T-helper 17 cell (primary cell): ENCODE results near the gene CYP8B1. TPM values are rescaled to one million over a fixed set of nuclear protein-coding genes. Genes with fewer than 3 reads are reported as not detected.
A peak's percentile ranks its signal among the peaks of the same experiment; 100 is the strongest.

Experiments
- ATAC-seq: fragments of 150-1000 bp; cut with Tn5 transposase; 2 replicates; pipeline ENCODE4 v1.10.0; 2021; ENCODE audit warnings: mild to moderate bottlenecking, moderate library complexity
- DNase-seq, 3 donors: peaks; one replicate each; pipeline versions ENCODE4 v3.0.0 to v3.0.0-alpha.2; 2020 to 2021
- H3K9me3 ChIP-seq: one replicate; pipeline ENCODE4 v1.7.0; 2013; ENCODE audit warnings: low read length, mild to moderate bottlenecking; ENCODE audit not compliant: control insufficient read depth, poor library complexity, severe bottlenecking
- H3K27ac Mint-ChIP-seq: one replicate; pipeline ENCODE4 v1.8.0; 2022; ENCODE audit warnings: mild to moderate bottlenecking, moderate library complexity, mixed read lengths
- H3K27me3 Mint-ChIP-seq: one replicate; pipeline ENCODE4 v1.8.0; 2022; ENCODE audit warnings: mixed read lengths
- H3K36me3 Mint-ChIP-seq: one replicate; pipeline ENCODE4 v1.8.0; 2022; ENCODE audit warnings: low read depth, mixed read lengths
- H3K4me1 Mint-ChIP-seq: one replicate; pipeline ENCODE4 v1.8.0; 2022; ENCODE audit warnings: mild to moderate bottlenecking, mixed read lengths
- H3K4me3 Mint-ChIP-seq: one replicate; pipeline ENCODE4 v1.8.0; 2022; ENCODE audit warnings: mild to moderate bottlenecking, moderate library complexity, mixed read lengths
- total RNA-seq, 4 donors: library from RNA in 2 of 4; stranded (reverse) in 2 of 4; gene quantifications; one replicate each; pipeline ENCODE4 v1.2.3 and lab custom pipeline; 2022 to 2026

Gene CYP8B1
- total RNA-seq, 2 donors from 2014 or later: not detected

DNA sequence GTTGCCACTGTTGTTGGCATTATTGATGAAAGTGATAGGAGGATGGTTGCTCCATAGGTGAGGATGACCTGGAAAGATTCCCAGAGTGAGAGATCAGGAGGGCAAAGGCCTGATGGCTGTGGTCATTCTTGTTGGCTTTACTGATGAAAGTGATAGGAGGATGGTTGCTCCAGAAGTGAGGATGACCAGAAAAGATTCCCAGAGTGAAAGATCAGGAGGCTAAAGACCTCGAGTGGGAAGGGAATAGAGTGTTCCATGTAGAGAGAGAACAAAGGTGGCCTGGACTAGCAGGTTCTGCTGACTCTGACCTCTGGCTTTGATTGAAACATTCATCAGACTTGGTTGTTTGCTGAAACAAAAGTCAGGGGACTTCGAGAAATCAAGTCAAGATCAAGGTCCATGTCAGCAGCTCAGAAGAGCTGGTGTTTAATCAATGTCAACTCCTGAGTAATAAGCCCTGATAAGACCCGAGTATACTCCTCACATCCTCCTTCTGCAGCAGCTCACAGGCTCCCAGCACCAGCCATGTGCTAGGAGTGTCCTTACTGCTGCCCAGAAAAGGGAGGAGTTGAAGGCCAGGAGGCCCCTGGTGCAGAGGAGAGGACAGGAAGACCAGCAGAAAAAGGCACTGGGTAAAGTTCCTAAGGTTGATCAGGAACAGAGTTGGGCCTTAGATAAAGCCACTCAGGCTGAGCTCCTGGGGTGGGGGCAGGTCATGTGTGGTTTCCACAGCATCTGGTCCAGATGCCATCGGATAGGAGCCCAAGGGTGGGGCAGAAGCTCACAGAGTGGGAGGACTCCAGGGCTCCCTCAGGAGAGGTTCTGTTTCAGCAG lies 19.9 kb downstream of the CYP8B1 start:
- DNase-seq (no peak), ATAC-seq (no peak)
- H3K9me3 ChIP-seq: no peaks in the 10 kb centered on the region
- Mint-ChIP-seq H3K4me3 (no peak overlapping the region), H3K27ac (no peak overlapping the region), H3K4me1 (peaks cover 5% of the 10 kb centered on the region), H3K27me3 (peaks cover 51% of the 10 kb centered on the region), H3K36me3 (peaks cover 4% of the 10 kb centered on the region)

DNA sequence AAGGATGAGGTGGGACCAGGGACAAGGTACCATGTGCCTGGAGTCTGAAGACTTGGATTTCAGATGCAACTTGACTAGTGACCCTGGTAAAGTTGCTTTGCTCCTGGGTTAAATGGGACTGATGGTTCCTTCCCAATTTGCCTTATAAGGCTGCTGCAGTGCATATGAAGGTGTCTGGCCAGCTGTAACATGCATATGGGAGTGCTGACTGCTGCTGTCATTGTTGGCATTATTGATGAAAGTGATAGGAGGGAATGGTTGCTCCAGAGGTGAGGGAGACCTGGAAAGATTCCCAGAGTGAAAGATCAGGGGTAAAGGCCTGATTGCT lies 20.5 kb downstream of the CYP8B1 start:
- peaks cover 4% of the 10 kb centered on the region for H3K36me3 Mint-ChIP-seq
- ATAC-seq (no peak), DNase-seq (no peak)
- H3K9me3 ChIP-seq: no peaks in the 10 kb centered on the region
- H3K27ac Mint-ChIP-seq: no peak overlapping the region
- H3K4me1 Mint-ChIP-seq: peaks cover 8% of the 10 kb centered on the region
- peaks cover 57% of the 10 kb centered on the region for H3K27me3 Mint-ChIP-seq
- H3K4me3 Mint-ChIP-seq: no peak overlapping the region

GRCh38 chr3:42853739-42854302 lies 21.9 kb downstream of the CYP8B1 start:
- no peak overlapping the region for H3K27ac Mint-ChIP-seq
- H3K4me1 Mint-ChIP-seq: peaks cover 8% of the 10 kb centered on the region
- H3K36me3 Mint-ChIP-seq: peaks cover 4% of the 10 kb centered on the region
- DNase-seq (no peak), ATAC-seq (no peak)
- peaks cover 54% of the 10 kb centered on the region for H3K27me3 Mint-ChIP-seq
- no peaks in the 10 kb centered on the region for H3K9me3 ChIP-seq
- no peak overlapping the region for H3K4me3 Mint-ChIP-seq

DNA sequence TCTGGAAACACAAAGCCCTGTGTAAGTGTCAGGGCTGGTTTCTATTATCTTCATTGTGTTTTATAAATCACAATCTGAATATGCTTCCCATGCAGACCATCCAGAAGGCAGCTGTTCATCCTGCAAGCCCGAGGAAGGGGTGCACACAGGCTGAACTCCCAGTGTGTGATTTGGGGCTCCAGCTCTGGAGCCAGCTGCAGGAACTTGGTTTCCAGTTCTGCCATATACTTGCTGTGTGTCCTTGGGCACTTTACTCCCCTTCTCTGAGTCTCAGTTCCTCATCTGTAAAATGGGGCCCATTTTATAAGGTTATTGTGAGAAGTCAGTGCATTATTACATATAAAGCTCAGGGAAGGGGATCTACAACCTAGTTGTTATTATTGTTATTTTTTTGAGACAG lies 22.6 kb downstream of the CYP8B1 start:
- peaks cover 4% of the 10 kb centered on the region for H3K36me3 Mint-ChIP-seq
- H3K4me3 Mint-ChIP-seq: no peak overlapping the region
- peaks cover 8% of the 10 kb centered on the region for H3K4me1 Mint-ChIP-seq
- ATAC-seq (no peak), DNase-seq (no peak)
- H3K9me3 ChIP-seq: no peaks in the 10 kb centered on the region
- H3K27me3 Mint-ChIP-seq: peaks cover 46% of the 10 kb centered on the region
- no peak overlapping the region for H3K27ac Mint-ChIP-seq

DNA sequence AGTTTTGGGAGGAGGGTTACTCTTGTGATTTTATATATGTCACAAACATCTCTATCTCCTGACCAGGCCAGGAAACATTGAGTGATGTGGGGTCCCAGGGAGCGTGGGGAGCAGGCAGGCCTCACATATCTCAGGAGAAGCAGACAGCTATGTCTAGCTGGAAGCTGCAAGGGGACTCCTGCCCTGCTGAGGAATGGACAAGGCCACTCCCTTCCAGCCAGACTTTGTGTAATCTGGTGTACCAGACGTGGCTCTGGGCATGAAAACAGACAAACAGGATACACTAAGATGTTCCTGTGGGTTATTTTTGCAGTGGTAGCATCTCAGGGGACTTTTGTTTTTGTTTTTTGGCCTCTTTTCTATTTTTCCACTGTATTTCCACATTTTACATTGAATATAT lies 23.2 kb downstream of the CYP8B1 start:
- DNase-seq (no peak), ATAC-seq (no peak)
- peaks cover 46% of the 10 kb centered on the region for H3K27me3 Mint-ChIP-seq
- peaks cover 4% of the 10 kb centered on the region for H3K36me3 Mint-ChIP-seq
- no peaks in the 10 kb centered on the region for H3K9me3 ChIP-seq
- H3K4me3 Mint-ChIP-seq: no peak overlapping the region
- peaks cover 9% of the 10 kb centered on the region for H3K4me1 Mint-ChIP-seq
- no peak overlapping the region for H3K27ac Mint-ChIP-seq

- H3K9me3 ChIP-seq: no peaks in the 10 kb centered on the region
- no peak for ATAC-seq
- no peak for DNase-seq
- peaks cover 4% of the 10 kb centered on the region for H3K36me3 Mint-ChIP-seq
- no peak overlapping the region for H3K27ac Mint-ChIP-seq
- no peak overlapping the region for H3K4me3 Mint-ChIP-seq
- H3K4me1 Mint-ChIP-seq: peaks cover 17% of the 10 kb centered on the region
- H3K27me3 Mint-ChIP-seq: peaks cover 39% of the 10 kb centered on the region
These were observed 24.3 kb downstream of the CYP8B1 start for GRCh38 chr3:42851228-42851834.

GRCh38 chr3:42850263-42850662 lies 25.4 kb downstream of the CYP8B1 start:
- Mint-ChIP-seq H3K27me3 (peaks cover 33% of the 10 kb centered on the region), H3K27ac (no peak overlapping the region), H3K4me3 (no peak overlapping the region), H3K4me1 (peaks cover 17% of the 10 kb centered on the region), H3K36me3 (peaks cover 1% of the 10 kb centered on the region)
- ATAC-seq (no peak), DNase-seq (no peak)
- H3K9me3 ChIP-seq: no peaks in the 10 kb centered on the region

DNA sequence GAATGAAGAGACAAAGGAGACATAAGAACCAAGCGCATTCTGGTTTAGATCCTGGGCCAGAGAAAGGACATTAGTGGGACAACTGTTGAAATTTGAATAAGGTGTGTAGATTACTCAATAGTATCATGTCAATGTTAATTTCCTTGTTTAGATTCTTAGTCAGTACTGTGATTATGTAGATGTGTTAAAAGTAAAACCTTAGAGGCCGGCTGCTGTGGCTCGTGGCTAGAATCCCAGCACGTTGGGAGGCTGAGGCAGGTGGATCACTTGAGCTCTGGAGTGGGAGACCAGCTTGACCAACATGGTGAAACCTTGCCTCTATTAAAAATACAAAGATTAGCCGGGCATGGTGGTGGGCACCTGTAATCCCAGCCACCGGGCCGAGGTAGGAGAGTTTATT lies 26.7 kb downstream of the CYP8B1 start:
- H3K27me3 Mint-ChIP-seq: peaks cover 26% of the 10 kb centered on the region
- no peaks in the 10 kb centered on the region for H3K9me3 ChIP-seq
- H3K27ac Mint-ChIP-seq: no peak overlapping the region
- ATAC-seq: no peak
- no peak overlapping the region for H3K4me3 Mint-ChIP-seq
- no peak for DNase-seq
- H3K4me1 Mint-ChIP-seq: peaks cover 17% of the 10 kb centered on the region
- no peaks in the 10 kb centered on the region for H3K36me3 Mint-ChIP-seq

DNA sequence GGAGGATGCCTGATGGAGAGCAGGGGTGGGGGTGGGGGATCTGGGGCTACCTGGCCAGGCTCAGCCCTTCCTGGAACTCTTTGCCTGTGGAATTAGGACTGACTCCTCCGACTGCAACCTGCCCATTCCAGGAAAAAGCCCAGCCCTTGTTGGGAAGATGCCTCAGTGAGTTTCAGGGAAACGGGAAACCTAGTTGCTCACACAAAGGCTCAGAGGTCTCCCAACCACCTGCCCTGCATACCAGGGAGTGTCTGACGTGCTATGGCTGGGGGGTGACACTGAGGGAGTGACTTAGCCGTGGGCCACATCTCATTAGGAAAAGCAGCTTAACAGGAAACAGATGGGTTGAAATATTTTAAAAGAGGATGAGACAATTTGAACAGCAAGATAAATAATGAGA lies 27.9 kb downstream of the CYP8B1 start:
- Mint-ChIP-seq H3K27me3 (peaks cover 28% of the 10 kb centered on the region), H3K4me1 (peaks cover 19% of the 10 kb centered on the region), H3K4me3 (no peak overlapping the region), H3K36me3 (no peaks in the 10 kb centered on the region), H3K27ac (peak overlapping the region; percentile 72)
- DNase-seq: no peak
- no peak for ATAC-seq
- no peaks in the 10 kb centered on the region for H3K9me3 ChIP-seq

- ATAC-seq: peak; percentile 69
- peak overlapping the region; percentile 72 for H3K27ac Mint-ChIP-seq
- no peaks in the 10 kb centered on the region for H3K9me3 ChIP-seq
- DNase-seq: no peak
- peaks cover 21% of the 10 kb centered on the region for H3K27me3 Mint-ChIP-seq
- H3K36me3 Mint-ChIP-seq: peaks cover 2% of the 10 kb centered on the region
- H3K4me1 Mint-ChIP-seq: peaks cover 16% of the 10 kb centered on the region
- peak overlapping the region; percentile 10 for H3K4me3 Mint-ChIP-seq
These were observed 28.8 kb downstream of the CYP8B1 start for GRCh38 chr3:42846685-42847522.

DNA sequence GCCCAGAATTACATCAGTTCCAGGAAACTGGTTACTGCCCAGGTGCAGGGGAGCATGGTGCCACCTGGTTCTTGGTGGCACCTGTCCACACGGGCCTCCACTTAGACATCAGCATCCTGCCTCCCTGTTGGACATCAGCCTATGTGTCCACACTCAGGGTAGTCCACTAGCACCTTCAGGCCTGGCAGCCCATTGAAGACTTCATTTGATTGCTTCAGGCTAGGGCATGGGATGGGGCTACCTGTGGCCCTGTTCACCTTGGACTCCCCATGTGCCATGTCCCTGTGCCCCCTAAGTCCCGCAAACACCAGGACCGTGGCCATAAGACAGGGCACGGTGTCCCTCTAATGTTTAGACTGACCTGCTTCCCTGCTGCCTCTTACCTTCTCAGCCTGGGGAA lies 30.9 kb downstream of the CYP8B1 start:
- no peak for DNase-seq
- H3K27ac Mint-ChIP-seq: no peak overlapping the region

DNA sequence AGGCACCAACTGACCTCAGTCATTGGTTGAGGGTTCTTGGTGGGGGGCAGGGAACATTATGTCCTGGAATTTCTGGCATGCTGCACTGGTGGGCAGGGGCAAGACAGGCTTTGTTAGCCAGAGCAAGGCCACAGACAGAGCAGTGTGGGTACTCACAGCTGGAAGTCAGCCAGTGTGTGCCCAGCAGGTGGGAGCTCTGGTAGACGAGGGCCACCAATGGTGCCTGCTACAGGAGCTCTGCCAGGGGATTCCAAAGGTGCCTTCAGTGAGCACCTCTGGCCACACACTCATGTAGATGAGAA lies 31.3 kb downstream of the CYP8B1 start:
- DNase-seq (no peak), ATAC-seq (no peak)
- peaks cover 18% of the 10 kb centered on the region for H3K27me3 Mint-ChIP-seq
- peaks cover 4% of the 10 kb centered on the region for H3K36me3 Mint-ChIP-seq
- no peaks in the 10 kb centered on the region for H3K9me3 ChIP-seq
- H3K4me1 Mint-ChIP-seq: peaks cover 15% of the 10 kb centered on the region
- H3K27ac Mint-ChIP-seq: no peak overlapping the region
- H3K4me3 Mint-ChIP-seq: no peak overlapping the region

More for the DNA sequence above, 30.9 kb downstream of the CYP8B1 start:
- Mint-ChIP-seq H3K27me3 (peaks cover 15% of the 10 kb centered on the region), H3K4me3 (no peak overlapping the region), H3K36me3 (peaks cover 4% of the 10 kb centered on the region), H3K4me1 (peaks cover 11% of the 10 kb centered on the region)
- no peaks in the 10 kb centered on the region for H3K9me3 ChIP-seq
- no peak for ATAC-seq

- peaks cover 4% of the 10 kb centered on the region for H3K36me3 Mint-ChIP-seq
- no peak for DNase-seq
- peaks cover 22% of the 10 kb centered on the region for H3K27me3 Mint-ChIP-seq
- no peak for ATAC-seq
- peaks cover 15% of the 10 kb centered on the region for H3K4me1 Mint-ChIP-seq
- H3K4me3 Mint-ChIP-seq: no peak overlapping the region
- H3K9me3 ChIP-seq: no peaks in the 10 kb centered on the region
- H3K27ac Mint-ChIP-seq: no peak overlapping the region
These were observed 31.8 kb downstream of the CYP8B1 start for GRCh38 chr3:42843713-42844411.
